Iris pigment epithelial cell (primary cell): ENCODE results near the gene CAMTA1.
A peak's percentile ranks its signal among the peaks of the same experiment; 100 is the strongest.

Experiments used
- DNase-seq: peaks from one replicate; pipeline ENCODE4 v3.0.0-alpha.2; 2011; ENCODE audit warnings: low read depth

The CAMTA1 gene

DNA sequence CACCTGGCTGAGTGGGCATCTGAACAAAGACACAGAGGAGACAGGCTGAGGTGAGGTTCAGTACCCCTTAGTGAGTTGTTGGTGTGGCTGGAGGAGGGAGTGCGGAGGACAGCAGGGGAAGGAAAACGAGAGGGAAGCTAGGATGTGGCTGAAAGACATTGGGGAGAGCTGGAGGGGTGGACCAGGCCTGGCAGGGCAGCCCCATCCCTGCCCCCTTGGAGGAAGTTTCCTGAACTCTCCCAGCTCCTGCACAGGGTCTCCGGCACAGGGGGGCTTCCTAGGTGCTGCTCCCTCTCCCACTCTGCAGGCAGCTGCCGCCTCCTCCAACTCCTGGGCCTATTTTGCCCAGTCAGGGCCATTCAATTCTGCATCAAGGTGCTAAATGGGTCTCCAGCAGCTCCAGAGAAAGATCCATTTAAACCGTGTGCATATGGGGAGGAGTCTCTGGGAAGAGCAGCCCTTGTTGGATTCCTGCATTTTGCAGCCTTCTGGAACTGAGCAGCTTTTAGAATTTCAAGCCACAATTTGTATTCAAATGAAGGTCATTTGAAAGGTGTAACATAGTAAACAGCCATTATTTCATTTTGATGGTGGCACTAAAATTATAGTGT, 193.9 kb downstream of the CAMTA1 start:
- no peak for DNase-seq

DNA sequence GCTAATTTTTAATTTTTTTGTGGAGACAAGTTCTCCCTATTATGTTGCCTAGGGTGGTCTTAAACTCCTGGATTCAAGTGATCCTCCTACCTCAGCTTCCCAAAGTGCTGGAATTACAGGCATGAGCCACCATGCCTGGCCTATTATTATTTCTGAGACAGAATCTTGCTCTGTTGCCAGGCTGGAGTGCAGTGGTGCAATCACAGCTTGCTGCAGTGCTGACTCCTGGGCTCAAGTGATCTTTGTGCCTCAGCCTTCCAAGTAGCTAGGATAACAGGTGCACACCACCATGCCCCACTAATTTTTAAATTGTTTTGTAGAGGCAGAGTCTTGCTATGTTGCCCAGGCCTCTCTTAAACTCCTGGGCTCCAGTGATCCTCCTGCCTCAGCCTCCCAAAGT, 196.3 kb downstream of the CAMTA1 start:
- no peak for DNase-seq

DNA sequence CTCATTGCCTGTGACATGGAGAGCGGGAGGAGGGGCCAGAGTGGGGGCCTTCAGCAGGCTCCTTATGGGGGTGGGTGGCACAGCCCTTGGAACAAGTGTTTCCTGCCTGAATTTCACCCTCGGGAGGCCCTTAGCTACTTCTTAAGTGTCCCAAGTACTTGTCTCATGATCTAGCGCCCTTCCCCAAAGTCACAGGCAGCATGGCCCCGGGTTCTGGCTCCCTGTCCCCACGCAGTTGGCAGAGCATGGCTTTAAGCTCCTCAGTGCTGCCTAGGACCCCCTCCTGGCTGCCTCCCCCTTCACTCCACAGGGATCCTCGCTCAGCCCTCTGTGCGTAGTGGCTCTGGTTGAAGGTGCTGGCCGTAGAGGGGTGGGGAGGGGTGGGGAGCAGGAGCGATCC, 197.2 kb downstream of the CAMTA1 start:
- no peak for DNase-seq

DNA sequence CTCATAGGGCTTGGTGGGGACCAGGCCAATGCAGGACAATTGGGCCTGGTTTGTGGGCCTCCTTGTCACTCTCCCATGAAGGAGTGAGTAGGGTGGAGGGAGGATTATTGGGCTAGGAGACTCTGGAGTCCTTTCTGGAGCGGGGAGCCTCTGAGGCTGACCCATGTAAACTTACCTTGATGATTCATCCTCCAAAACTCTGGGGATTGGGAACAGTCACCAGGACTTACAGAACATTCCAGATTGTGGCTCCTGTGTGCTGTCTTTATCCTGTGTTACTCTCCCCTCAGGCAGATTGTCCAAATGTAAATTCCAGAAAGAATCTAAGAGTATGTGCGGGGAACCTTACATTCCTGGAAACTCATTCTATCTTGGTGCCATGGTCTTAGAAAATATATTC, 197.6 kb downstream of the CAMTA1 start:
- DNase-seq = no peak

DNA sequence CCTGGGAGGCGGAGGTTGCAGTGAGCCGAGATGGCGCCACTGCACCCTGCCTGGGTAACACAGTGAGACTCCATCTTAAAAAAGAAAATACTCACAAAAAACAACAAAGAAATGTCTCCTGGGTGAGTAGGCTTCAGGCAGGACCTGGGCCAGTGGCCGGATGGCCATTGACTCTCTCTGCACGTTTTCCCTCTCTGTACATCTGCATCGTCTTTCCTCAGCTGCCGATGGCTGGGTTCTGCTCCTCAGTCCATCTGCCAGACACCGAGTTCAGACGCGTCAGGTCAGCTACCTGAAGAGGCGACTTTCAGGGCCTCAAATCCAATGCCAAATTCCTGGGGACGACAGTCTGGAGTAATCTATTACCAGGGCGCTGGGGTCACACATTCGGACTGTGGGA, 199.3 kb downstream of the CAMTA1 start:
- no peak for DNase-seq

DNA sequence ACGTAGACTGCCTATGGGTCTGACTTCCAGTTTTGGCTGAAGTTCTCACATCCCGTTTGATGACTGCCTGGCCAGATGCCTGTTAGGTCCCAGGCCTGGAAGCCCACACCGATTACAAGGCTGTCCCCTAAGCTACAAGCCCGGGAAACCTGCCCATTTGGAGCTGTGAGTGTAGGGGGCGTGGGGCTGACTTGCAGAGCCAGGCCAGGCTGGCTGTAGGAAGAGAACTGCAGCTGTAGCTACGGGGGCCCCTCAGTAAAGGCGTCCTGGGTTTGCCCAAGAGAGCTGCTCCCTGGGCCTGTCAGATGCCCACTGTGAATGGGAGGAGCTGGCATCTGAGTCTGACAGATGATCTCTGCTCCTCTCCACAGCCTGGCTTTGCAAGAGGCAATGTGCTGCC, 199.7 kb downstream of the CAMTA1 start:
- no peak for DNase-seq

DNA sequence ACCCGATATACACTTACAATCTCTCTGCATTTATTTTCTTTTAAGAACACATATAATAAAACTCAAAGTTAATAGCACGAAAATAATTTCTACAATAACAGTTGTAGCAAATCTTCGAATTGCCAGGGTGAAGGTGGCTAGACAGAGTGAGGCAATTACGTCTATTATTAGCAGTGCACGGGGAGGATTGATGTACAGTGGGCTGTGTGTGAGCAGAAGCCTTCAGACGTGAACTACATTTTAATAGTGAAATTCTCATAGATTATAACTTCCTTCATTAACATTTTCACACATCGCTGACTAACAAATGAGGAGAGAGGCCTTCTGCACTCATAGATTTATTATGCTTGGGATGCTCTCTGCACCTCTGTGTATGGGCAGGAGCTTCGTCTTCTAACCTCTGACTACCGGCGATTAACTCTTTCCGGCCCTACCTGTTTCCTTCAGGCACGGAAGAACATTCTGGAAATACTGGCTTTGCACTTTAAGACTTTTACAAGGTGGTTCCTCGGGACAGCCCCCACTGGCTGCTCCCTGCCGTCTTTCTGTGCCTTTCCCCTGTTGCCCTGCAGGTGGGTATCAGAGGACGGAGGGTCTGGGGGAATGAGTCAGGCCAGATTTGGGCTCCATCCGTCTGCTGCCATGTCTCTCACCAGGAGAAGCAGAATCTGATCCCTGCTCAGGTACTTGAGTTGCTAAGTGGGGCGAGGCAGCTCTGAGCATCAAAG, 200.5 kb downstream of the CAMTA1 start:
- DNase-seq = no peak

DNA sequence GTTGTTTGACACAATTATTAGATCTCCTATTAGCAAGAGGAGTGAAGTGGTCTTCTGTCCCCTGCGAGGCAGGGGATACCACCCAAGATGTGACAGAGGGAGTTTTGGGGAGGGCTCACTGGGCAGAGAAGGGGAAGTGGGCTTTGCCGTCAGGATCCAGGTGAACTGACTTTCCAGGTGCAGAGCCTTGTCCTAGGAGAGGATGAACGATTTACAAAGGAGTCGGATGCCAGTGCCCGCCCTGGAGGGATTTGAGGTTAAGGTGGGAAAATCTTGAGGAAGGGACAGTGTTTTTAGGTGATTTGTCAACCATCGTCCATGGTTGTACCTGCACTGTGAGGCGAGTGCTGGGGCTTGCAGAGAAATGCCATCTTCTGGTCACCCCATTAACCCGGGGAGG, 201.0 kb downstream of the CAMTA1 start:
- DNase-seq = no peak

DNA sequence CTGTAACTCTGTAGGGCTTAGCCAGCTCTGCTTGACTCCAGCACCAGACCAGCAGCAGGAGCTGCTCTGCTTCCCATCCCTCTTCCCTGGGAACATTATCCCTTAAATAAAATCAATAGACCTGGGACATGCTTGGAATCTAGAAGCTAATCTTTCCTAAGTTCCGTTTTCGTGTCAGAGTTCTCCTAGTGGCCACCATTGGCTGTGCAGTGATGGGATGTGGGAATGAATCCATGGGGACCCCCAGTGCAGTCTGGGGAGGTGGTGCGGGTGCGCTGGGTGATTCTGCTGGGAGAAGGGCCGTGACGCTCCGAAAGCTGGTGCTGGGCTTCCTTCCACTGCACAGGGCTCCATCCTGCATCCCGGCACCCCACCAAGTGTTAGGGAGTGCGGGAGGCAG, 202.7 kb downstream of the CAMTA1 start:
- no peak for DNase-seq

DNA sequence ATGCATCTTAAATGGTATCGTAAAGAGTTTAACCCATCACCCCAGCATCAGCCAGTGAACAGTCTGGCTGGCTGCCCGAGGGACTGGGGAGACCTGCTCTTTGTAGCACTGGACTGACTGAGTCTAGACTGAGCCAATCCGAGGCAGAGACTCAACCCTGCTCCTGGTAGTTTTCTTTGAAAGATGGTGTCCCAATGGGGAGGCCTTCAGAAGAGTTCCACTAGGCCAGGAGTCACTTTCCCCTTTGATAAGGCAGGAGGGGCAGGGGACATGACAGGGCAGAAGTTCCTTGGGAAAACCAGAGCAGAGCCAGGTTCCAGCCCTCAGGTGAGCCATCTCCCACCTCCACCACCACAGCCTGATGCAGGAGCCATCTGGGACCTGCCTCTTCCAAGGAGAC, 203.5 kb downstream of the CAMTA1 start:
- no peak for DNase-seq

DNA sequence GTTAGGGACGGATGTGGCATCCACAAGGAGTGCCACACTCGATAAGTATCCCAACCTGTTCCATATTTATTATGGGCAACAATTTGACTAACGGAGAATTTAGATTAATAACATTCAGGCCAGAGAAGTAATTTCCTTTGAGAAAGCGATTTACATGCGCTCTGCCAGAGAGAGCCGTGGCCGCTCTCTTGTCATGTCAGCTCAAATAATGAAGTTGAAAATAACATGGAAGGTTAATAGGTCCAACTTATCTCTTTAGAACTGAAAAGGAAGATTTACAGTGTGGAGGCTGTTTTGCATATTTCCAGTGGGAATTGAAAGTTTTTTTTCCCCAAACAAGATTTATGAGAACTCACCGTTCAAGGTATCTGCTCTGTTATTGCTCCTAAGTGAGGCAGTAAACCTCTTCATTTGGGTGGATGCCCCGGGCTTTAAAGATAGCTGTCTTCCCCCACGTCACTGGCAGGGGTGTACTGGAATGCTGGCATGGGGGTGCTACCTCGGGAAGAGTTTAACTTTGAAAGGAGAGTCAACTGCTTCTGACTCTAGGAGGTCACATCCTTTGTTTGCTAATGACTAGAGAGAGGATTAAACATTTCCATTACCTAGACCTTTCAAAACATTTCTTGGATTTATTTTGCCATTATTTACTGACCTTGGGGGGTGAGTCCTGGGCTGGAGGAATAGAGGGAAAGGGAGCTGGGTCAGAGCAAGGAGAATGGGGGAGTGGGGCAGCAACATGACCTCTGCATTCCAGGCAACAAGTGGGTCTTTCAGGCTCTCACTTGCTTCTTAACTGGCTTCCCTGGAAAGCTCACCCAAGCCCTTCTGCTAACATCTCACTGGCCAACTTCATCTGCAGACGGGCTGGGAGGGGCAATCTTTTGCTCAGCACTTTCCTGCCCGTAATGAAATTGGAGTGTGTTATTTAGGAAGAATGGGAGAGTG, 204.2 kb downstream of the CAMTA1 start:
- no peak for DNase-seq

DNA sequence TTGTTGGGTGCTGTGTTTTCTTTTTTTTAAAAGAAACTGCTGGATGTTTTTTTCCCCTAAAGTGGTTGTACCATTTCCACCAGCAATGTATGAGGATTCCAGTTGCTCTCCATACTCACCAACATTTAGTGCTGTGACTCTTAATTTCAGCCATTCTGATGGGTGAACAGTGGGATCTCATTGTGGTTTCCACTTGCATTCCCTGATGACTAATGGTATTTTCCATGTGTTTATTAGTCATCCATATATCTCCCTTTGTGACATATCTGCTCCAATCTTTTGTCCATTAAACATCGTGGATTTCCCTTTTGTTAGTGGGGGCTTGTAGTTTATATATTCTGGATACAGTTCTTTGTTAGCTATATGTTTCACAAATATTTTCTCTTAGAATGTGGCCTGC, 206.0 kb downstream of the CAMTA1 start:
- DNase-seq = peak; percentile 73

DNA sequence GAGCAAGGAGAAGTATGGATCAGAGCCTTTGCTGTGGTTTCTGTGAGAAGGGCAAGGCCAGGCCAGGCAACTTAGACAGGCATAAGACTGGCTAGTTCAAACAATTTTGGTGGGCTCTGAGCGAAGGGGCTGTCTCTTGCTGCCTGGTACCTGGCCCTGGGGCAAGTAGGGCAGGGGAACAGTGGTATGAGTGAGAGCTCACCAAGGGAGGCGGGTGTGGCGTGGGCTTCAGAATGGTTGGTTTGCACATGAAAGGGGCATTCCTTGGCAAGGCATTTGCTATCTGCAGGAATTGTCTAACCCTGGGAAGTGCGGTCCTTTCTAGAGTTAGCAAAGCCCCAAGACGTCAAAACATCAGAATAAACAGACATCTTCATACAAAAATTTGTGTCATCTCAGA, 210.5 kb downstream of the CAMTA1 start:
- DNase-seq = no peak

DNA sequence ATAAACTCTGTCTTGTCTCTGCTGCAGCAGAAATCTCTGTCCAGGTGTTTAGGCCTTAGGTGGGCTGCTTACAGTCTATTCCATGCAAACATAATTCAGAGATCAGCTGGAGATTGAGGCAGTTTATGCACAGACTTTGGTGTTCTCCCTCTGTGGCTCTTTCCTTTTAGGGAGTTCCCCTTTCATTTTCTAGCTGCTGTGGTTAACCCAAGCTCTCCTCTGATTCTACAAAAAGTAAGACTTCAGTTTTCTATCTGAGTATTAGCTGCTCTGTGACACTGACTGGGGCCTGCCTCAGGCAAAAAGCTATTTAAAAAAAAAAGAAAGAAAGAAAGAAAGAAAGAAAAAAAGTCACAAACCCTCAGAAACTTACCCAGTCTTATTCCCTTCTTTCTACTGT, 211.1 kb downstream of the CAMTA1 start:
- no peak for DNase-seq

DNA sequence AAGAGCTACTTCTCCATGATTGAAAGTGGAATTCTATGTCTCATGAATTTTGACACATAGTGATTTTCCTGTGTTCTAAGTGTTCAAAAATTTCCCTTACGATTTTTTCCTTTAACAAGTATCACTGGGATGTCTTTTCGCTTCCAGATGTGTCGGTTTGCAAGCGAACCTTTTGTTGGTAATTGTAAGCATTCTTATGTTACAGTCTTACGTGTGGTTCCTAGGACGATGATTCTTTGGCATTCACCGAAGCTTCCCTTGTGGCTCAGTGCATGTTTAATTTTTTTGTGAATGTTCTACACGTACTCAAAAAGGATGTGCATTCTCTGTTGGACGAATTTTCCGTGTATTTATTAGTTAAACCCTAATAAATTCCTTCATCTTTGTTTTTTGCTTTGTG, 211.6 kb downstream of the CAMTA1 start:
- DNase-seq = no peak

DNA sequence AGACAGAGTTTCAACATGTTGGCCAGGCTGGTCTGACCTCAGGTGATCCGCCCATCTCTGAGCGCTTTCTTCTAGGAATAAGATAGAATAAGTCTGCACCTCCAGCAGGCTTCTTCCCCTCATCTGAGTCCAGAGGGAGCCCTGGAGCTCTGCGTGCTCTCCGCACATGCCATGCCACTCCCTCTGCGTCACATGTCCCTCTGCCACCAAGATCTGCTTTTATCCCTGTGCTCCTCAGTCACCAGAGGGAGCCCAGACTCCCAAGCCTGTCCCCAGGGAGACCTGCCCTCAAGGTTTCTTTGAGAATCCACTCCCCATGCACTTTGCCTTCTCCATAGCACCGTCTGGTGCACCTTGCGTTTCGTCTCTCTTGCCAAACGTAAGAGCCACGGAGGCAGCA, 213.0 kb downstream of the CAMTA1 start:
- no peak for DNase-seq

DNA sequence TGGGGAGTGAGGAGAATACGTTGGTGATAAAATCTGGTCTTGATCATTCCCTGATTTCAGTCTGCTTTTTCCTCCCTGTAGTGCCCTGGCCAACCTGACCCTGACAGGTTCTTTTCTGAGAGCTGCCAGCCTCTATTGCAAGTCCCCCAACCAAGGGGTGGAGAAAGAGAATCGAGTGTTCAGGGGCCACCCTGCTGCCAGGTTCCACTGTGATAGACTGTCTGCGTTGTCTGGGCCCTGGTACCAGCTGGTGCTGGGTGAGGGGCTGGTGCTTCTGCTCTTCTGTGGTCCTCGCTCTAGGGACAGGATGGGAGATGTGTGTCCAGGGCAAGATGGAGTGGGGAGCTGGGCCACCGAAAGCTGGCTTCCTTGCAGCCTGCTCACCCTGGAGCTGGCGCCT, 214.6 kb downstream of the CAMTA1 start:
- DNase-seq = no peak

DNA sequence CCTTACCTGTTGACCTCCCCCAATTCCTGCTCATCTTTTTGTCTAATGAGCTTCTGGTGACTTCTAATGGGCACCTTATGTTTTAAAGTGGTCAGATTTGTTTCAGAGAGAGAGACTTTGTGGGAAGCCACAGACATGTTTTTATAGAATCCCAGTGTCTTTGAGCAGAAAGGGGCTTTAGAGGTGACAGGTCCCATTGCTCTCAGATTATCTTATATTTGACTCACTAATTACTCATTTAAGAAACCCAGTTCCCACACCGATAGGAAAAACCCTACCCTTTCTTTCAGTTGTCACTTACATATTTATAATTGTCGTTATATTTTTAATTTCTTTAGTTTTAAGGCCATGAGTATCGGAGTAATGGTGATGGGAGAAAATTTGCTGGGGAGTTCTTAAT, 215.5 kb downstream of the CAMTA1 start:
- no peak for DNase-seq

DNA sequence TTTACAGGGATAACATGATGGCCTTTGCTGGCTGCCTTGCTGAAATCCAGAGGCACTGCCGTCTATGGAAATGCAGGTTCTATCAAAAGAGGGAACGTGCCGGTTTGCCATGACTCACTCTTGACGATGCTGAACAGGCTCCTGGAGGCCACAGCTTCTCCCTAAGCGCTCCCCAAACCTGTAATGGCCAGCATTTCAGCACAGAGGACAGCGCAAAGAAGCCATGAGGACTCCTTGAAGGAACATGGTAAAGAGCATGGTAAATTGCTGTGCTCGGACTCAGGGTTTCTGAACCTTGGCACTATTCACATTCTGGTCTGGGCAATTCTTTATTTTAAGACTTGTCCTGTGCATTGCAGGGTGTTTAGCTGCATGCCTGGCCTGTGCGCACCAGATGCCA, 217.5 kb downstream of the CAMTA1 start:
- no peak for DNase-seq

DNA sequence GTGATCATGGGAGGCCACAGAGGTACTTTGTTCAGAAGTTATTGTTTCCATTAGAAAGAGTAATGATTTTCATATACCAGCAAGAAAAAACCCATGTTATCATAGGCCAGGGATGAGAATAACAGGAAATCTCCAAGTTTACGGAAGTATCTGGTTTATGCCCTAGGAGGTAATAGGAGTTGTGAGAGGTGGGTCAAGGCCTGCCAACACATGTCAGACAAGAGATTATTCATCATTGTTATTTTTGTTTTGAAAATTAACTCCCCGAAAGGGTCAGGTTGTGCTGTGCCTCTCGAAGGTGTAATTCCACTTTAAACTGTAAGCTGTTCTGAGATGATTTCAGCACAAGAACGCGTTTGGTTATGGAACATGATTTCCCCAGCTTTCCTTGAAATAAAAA, 218.4 kb downstream of the CAMTA1 start:
- DNase-seq = no peak

DNA sequence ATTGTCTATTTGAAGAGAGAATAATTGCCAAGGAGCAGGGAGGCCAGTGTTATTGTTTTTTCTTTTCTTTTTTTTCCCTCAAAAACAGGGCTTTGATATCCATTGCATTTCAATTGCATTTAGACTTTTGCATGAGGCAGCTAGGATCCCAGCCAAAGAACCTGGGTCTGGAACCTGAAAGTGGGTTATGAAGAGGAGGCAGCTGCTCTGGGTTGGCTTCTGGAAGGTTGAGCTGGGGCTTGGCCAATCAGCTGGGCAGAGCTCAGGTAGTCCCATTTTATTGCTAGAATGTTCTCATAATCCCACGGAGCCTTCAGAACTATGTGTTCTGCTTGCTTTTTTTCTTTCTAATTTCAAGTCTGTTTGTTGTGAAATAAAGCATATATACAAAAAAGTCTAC, 218.9 kb downstream of the CAMTA1 start:
- no peak for DNase-seq

DNA sequence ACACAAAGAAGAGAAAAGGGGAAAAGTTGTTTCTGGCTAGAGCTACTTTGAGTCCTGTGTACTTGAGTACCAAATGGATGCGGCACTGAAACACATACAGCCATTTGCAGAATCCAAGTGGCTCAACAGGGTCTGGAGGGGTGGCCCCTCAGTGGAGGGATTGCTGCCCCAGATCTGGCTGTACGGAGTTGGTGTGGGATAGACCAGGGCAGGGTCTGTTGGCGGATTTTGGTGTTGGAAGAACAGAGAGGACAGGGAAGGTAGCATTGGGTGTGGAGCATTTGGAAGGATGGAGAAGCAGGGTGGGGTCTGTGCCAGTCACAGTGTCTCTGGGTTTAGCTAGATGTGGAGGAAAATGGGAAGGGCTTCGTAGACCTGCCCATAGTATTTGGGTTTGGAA, 220.5 kb downstream of the CAMTA1 start:
- DNase-seq = no peak
